ENCODE data around the gene CADM2. TPM values are rescaled to one million over a fixed set of nuclear protein-coding genes. Genes with fewer than 3 reads are reported as not detected.

Gene CADM2
- total RNA-seq, 1 donor from 2014 or later: 4.4 TPM

GRCh38 chr3:85835857-85836440, 877.2 kb downstream of the CADM2 start:
- no peak overlapping the region for H3K27ac Mint-ChIP-seq

DNA sequence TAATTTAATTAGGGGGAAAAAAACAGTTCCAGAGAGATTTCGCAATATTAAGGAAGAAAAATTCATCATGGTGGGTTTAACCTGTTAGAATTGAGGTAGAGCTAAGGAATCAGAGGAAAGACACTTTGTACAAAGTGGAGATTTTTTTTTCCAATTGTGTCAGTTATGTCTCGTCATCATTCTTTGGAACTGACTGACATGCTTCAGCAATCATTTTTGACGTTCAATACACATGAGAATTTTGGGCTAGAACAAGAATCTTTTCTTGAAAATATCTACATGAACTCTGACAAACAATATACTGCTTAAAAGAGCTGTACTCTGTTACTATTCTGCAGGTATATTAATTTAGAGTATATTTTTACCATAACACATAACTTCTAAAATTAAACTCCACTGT, 878.6 kb downstream of the CADM2 start:
- Mint-ChIP-seq H3K27me3 (no peaks in the 10 kb centered on the region), H3K4me1 (ENCODE audit: low read depth) (peaks cover 27% of the 10 kb centered on the region), H3K9me3 (ENCODE audit: low read depth) (no peaks in the 10 kb centered on the region), H3K27ac (no peak overlapping the region), H3K4me3 (ENCODE audit: low read depth) (no peak overlapping the region), H3K36me3 (ENCODE audit: insufficient read depth) (no peaks in the 10 kb centered on the region)
- no peak for DNase-seq (ENCODE audit: low spot score, unreplicated experiment)
- no peak for TF ChIP-seq CTCF (IDR thresholded peaks at IDR 0.05; ENCODE audit: unreplicated experiment)

More at GRCh38 chr3:85835857-85836440, 877.2 kb downstream of the CADM2 start:
- peaks cover 27% of the 10 kb centered on the region for H3K4me1 Mint-ChIP-seq (ENCODE audit: low read depth)
- no peak overlapping the region for H3K4me3 Mint-ChIP-seq (ENCODE audit: low read depth)
- TF ChIP-seq CTCF (IDR thresholded peaks at IDR 0.05; ENCODE audit: unreplicated experiment): no peak
- H3K9me3 Mint-ChIP-seq (ENCODE audit: low read depth): no peaks in the 10 kb centered on the region
- H3K36me3 Mint-ChIP-seq (ENCODE audit: insufficient read depth): no peaks in the 10 kb centered on the region
- no peak for DNase-seq (ENCODE audit: low spot score, unreplicated experiment)
- H3K27me3 Mint-ChIP-seq: no peaks in the 10 kb centered on the region

GRCh38 chr3:85838921-85839320, 880.1 kb downstream of the CADM2 start:
- no peaks in the 10 kb centered on the region for H3K36me3 Mint-ChIP-seq (ENCODE audit: insufficient read depth)
- peaks cover 27% of the 10 kb centered on the region for H3K4me1 Mint-ChIP-seq (ENCODE audit: low read depth)
- TF ChIP-seq CTCF (IDR thresholded peaks at IDR 0.05; ENCODE audit: unreplicated experiment): no peak
- no peaks in the 10 kb centered on the region for H3K9me3 Mint-ChIP-seq (ENCODE audit: low read depth)
- no peak for DNase-seq (ENCODE audit: low spot score, unreplicated experiment)
- no peak overlapping the region for H3K27ac Mint-ChIP-seq
- no peak overlapping the region for H3K4me3 Mint-ChIP-seq (ENCODE audit: low read depth)
- H3K27me3 Mint-ChIP-seq: no peaks in the 10 kb centered on the region

GRCh38 chr3:85842081-85842480, 883.3 kb downstream of the CADM2 start:
- DNase-seq (ENCODE audit: low spot score, unreplicated experiment): no peak
- TF ChIP-seq CTCF (IDR thresholded peaks at IDR 0.05; ENCODE audit: unreplicated experiment): no peak
- Mint-ChIP-seq H3K27ac (no peak overlapping the region), H3K4me1 (ENCODE audit: low read depth) (peaks cover 5% of the 10 kb centered on the region), H3K9me3 (ENCODE audit: low read depth) (no peaks in the 10 kb centered on the region), H3K27me3 (no peaks in the 10 kb centered on the region), H3K36me3 (ENCODE audit: insufficient read depth) (no peaks in the 10 kb centered on the region), H3K4me3 (ENCODE audit: low read depth) (no peak overlapping the region)

GRCh38 chr3:85846940-85847339, 888.2 kb downstream of the CADM2 start:
- H3K27ac Mint-ChIP-seq: no peak overlapping the region
- no peaks in the 10 kb centered on the region for H3K27me3 Mint-ChIP-seq
- H3K36me3 Mint-ChIP-seq (ENCODE audit: insufficient read depth): no peaks in the 10 kb centered on the region
- peaks cover 6% of the 10 kb centered on the region for H3K4me1 Mint-ChIP-seq (ENCODE audit: low read depth)
- H3K4me3 Mint-ChIP-seq (ENCODE audit: low read depth): no peak overlapping the region
- TF ChIP-seq CTCF (IDR thresholded peaks at IDR 0.05; ENCODE audit: unreplicated experiment): no peak
- DNase-seq (ENCODE audit: low spot score, unreplicated experiment): no peak
- H3K9me3 Mint-ChIP-seq (ENCODE audit: low read depth): peaks cover 3% of the 10 kb centered on the region
